ENCODE measurements around the gene SEZ6L.
"Not testable (repeated sequence)": the region's sequence is repeated elsewhere in the genome, so short reads cannot be mapped to it uniquely, and the experiment has no call there.

The SEZ6L gene

GRCh38 chr22:26391091-26391490, 221.8 kb downstream of the SEZ6L start:
- no peak for DNase-seq

GRCh38 chr22:26391623-26392022, 222.4 kb downstream of the SEZ6L start:
- no peak for DNase-seq

DNA sequence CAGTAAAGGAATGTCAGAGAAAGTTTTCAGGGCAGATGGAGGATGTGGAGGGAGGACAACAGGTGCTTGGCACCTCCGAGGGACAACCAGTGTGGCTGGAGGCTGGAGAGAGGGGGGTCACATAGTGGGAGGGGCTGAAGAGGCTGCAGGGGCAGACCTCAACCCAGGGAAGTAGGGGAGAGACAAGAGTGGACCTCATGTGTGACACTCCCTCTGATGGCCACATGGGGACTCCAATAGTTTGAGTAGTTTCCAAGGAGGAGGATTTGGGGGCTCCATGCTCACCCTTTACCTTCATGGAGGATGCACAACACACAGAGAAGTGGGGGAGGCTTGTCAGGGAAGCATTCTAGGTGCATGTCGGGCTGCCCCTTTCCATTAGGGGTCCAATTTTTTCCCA, 224.7 kb downstream of the SEZ6L start:
- DNase-seq, result no peak

DNA sequence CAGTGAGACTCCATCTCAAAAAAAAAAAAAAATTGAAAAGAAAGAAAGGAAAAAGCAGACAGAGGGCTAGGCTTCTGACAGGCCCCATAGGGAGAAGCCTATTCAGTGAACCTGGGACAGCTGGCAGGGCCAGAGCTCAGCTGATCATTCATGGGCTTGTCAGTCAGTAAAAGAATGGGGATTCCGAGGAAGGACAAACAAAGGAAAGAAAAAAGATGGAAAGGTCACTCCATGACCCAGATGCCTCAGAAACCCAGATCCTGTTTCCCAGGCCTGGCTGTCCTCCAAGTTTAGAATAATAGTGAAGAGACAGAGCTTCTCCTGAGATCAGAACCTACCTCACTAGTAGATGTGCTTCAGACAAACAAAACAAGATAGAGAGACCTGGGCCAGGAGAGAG, 225.5 kb downstream of the SEZ6L start:
- no peak for DNase-seq

DNA sequence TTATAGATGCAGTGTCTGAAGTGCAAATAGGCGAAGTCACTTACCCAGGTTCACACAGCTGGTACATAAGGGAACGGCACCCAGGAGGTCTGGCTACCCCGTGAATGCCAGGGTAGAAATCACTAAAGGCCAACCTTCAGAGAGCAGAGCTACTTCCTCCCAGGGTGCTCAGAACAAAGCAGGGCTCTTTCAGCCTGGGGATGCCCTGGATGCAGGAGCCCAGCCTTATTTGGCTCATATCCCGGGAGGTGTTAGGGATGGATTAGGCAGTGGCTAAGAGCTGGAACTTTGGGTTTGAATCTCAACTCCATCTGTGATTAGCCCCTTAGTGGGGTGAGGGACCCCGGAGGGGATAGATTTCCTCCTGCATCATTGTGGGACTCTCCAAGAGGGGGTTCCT, 226.7 kb downstream of the SEZ6L start:
- no peak for DNase-seq

DNA sequence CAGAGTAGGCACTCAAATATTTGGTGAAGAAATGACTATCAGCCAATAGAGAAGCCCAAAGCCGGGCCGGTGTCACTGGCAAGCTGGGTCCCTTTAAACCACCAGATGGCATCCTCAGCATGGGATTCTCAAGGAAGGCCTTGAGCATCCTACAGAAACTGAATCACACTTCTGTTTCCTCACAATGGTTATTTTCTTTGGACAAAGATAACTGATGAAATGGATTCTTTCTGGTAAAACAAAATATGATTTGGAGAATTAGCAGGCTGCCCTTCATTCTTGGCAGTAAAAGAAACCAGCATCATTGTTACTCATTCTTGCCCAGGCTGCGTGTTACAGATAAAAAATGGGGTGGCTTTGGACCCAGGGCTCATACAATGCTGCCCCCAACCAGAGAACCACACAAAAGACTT, 229.5 kb downstream of the SEZ6L start:
- DNase-seq, result peak; percentile 77

- no peak for DNase-seq
These were observed 230.0 kb downstream of the SEZ6L start for GRCh38 chr22:26399289-26399688.

DNA sequence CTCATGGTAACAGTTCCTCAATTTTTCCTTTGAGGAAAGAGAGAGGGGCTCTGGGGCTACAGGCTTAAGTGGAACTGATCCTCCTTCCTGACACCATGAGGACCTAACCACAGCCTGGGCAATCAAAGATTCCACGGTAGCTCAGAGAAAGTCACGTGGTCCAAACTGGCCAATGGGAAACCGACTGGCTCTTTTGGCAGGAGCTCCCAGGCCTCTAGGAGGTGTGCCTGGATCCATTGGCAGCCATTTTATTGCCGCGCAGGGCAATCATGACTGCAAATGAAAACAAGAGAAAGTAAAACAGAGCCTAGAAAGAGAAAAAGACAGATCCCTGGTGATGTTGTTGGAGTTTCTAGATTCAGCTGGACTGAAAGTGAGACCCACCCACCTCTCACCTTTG, 232.5 kb downstream of the SEZ6L start:
- DNase-seq, result no peak

DNA sequence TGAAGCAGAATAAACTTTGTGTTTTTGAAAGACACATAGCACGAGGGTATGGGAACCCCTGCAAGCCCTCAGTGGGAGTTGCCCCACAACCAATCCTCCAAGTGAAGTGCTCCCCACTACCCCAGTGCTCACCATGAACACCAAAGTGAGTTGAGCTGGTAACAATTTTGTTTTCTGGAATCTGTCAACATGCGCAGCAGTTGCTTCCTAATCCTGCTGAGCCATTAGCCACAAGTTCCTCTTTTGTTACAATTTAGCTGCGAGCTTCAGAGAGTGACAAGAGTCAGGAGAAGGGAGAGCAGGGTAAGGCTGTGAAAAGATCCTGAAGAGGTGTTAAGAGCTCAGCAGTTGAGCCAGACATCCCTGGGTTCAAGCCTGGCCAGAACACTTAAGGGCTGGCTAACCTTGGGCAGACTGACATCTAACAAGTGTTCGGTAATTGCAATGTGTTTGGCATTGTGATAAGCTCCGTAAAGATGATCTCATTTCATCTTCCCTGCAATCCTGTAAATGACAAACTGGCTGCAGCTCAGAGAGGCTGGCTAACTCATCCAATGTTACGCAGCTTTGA, 235.7 kb downstream of the SEZ6L start:
- DNase-seq, result no peak

GRCh38 chr22:26406118-26406517, 236.9 kb downstream of the SEZ6L start:
- peak; percentile 35 for DNase-seq

GRCh38 chr22:26408562-26409220, 239.4 kb downstream of the SEZ6L start:
- not testable (repeated sequence) for DNase-seq

DNA sequence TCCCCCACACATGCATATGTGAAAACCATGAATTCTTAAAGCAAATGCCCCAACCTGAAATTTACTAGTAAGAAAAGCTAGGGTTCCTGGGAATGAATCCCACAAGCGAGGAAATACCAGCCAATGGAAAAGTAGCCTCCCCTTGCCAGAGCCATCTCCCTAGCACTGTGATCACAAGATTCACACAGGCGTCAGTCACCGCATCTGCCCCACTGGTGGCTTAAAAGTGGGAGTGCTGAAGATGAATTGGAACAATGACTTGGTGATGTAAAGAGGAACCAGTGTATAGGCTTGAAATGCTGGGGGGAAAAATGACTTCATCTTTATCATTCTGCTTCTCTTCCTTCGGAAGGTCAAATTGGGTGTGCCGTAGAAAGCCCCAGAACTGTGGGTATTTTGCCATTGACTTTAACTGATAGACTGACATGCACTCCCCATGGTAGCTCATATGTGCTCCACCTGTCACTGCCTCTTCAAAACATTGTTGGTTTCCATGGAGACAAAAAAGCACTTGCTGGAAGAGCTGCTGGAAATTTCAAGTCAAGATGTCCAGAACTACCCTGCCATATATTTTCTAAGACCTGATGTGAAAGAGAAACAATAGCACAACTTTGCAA, 240.6 kb downstream of the SEZ6L start:
- no peak for DNase-seq

DNA sequence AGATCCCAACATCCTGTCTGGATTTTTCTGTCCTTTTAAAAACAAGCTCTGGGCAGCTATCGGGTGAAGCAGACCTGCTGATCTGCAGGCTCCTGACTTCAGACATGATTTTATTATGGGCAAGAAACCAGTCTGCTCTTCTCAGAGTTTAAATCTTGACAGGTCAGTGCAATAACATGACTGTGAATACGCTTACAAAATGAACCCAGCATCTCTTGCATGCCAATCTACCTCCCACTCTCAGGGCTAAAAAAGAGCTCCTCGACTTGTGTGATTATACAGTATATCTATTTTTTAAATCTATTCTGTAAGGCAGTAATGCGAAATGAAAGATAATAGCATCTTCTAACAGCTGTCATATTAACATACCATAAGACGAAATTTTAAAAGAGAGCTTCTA, 241.1 kb downstream of the SEZ6L start:
- DNase-seq, result no peak

DNA sequence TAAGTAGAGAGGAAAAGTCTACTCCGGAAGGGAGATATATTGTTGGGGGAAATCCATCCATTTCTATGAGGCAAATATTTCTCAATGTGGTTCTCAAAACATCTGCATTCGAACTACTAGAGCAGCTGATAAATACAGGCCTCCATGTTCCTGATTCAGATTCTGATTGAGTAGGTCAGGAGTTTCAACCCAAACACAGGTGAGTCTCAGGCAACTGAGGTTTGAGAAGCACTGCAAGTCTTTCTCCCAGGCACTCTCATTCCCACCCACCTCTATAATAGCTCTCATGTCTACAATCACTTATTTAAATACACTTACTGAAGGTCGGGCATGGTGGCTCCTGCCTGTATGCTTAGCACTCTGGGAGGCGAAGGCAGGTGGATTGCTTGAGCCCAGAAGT, 245.1 kb downstream of the SEZ6L start:
- DNase-seq, result no peak

GRCh38 chr22:26416256-26416655, 247.0 kb downstream of the SEZ6L start:
- no peak for DNase-seq

DNA sequence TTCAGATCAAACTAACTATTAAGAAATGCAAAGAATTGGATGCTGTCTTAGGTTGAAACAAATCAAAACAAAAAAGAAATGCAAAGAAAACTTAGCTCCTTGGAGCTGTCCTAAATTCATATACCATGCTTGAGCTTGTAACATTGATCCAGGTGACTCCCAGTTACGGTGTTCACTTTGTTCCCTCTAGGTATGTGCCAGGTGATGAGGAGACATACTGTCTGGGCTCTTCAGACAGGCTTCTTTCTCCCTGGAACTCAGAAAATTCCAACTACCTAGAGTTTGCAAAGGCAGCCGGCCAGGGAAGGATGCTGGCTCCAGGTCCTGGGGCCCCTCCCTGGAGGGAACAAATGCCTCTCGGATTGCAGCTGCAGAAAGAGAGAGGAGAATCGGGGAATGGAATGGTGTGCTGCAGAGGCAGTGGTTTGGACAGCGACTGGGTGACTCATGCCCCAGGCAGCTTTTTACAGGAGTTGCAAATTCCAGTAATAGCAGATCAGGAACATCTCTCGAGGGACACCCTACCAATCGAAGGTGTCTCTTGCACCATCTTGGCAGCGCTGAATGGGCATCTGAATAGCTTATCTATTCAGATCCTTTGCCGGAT, 247.5 kb downstream of the SEZ6L start:
- peak; percentile 85 for DNase-seq

GRCh38 chr22:26417406-26417805, 248.1 kb downstream of the SEZ6L start:
- DNase-seq, result no peak

DNA sequence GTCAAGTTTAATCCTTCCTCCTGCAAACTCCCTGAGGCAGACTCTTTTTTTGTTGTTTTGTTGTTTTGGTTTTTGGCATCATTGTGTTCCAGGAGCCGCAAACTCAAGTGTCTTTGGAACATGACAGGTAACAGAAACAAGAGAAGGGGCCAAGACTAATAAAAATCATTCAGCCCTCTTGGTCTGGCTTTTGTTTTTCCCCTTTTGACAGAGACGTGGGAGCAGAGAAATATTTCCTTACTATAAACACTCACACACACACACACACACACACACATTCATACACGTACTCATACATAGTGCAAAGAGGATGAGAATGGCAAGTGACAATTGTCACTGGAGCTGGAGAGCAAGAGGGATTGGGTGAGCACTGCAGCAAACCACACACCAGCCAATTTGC, 249.4 kb downstream of the SEZ6L start:
- no peak for DNase-seq

GRCh38 chr22:26426924-26427323, 257.7 kb downstream of the SEZ6L start:
- no peak for DNase-seq

- peak; percentile 63 for DNase-seq
These were observed 259.5 kb downstream of the SEZ6L start, which contains the start of gene ASPHD2 for GRCh38 chr22:26428515-26429457. Gene ASPHD2, plus strand, starts transcription at chr22:26429260. Its CDS starts 4,356 bp downstream, at chr22:26433616.

DNA sequence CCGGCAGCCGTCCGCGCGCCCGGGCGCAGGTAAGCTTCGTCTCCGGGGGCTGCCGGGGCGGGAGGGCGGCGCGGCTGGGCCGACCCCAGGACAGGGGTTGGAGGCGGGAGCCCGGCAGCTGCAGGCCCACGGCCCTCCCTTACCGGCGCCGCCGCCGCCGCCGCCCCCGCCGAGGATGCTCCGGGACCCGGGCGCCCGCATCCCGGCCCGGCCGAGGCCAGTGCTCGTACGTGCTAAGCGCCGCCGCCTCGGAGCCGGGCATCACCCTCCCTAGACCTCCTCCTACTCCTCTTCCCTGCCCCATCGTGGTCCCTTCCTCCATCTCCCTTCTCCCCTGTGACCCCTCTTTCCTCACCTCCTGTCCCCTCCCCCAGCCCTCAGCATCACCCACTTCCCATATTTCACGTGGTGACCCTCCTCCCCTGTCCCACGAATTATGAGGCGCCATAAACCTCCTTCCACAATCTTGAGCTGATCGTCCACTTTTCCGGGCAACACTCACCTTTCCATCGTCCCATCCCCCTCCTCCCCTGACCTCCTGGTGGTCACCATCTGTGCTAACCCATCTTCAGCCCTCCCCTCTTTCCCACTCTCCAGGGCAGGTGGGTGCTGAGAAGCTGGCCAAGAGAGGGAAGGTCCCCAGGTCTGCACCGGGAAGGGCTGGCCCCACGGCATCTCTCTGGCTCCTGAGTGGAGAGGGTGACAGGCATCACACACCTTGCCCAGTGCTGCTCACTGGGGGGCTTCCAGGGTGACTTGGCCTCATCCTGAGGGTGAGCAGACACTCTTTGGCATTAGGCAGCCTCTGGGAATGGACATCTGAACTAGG, 260.4 kb downstream of the SEZ6L start:
- DNase-seq, result no peak

GRCh38 chr22:26430600-26430999, 261.3 kb downstream of the SEZ6L start:
- DNase-seq, result no peak
